HG03432 (cell line): Measurements from ENCODE around the gene FAM83B.
"Not testable (repeated sequence)": the region's sequence is repeated elsewhere in the genome, so short reads cannot be mapped to it uniquely, and the experiment has no call there.

Experiments used
- ATAC-seq: cut with Tn5 transposase; IDR thresholded peaks from one replicate; pipeline ENCODE4 v1.9.1; 2021; ENCODE audit warnings: mild to moderate bottlenecking, moderate library complexity; ENCODE audit not compliant: unreplicated experiment

Gene FAM83B

GRCh38 chr6:54846243-54846856 is at the start of gene FAM83B:
TSS of gene FAM83B (plus strand) at chr6:54846771. CDS start at chr6:54870247, 23,476 bp downstream.
- no peak for ATAC-seq

- not testable (repeated sequence) for ATAC-seq
Observed at GRCh38 chr6:54796918-54797317, 49.7 kb upstream of the FAM83B start.

- no peak for ATAC-seq
Observed at GRCh38 chr6:54800050-54800600, 46.4 kb upstream of the FAM83B start.

- no peak for ATAC-seq
Observed at GRCh38 chr6:54801244-54801643, 45.3 kb upstream of the FAM83B start.

- no peak for ATAC-seq
Observed at GRCh38 chr6:54801669-54802068, 44.9 kb upstream of the FAM83B start.

GRCh38 chr6:54802775-54803634 is 43.6 kb upstream of the FAM83B start:
- no peak for ATAC-seq

- no peak for ATAC-seq
Observed at GRCh38 chr6:54805077-54805476, 41.5 kb upstream of the FAM83B start.

- no peak for ATAC-seq
Observed at GRCh38 chr6:54810147-54810546, 36.4 kb upstream of the FAM83B start.

- ATAC-seq, result no peak
Observed at GRCh38 chr6:54813892-54814291, 32.7 kb upstream of the FAM83B start.

GRCh38 chr6:54817236-54817635 is 29.3 kb upstream of the FAM83B start:
- ATAC-seq, result no peak

- no peak for ATAC-seq
Observed at GRCh38 chr6:54817834-54818233, 28.7 kb upstream of the FAM83B start.

GRCh38 chr6:54824225-54824624 is 22.3 kb upstream of the FAM83B start:
- ATAC-seq, result not testable (repeated sequence)

- no peak for ATAC-seq
Observed at GRCh38 chr6:54827010-54827409, 19.6 kb upstream of the FAM83B start.

- ATAC-seq, result no peak
Observed at GRCh38 chr6:54830216-54830615, 16.4 kb upstream of the FAM83B start.

- no peak for ATAC-seq
Observed at GRCh38 chr6:54835176-54835575, 11.4 kb upstream of the FAM83B start.

- no peak for ATAC-seq
Observed at GRCh38 chr6:54846857-54847674, 495 bp downstream of the FAM83B start.

GRCh38 chr6:54847799-54848597 is 1.4 kb downstream of the FAM83B start:
- no peak for ATAC-seq

GRCh38 chr6:54850114-54850513 is 3.5 kb downstream of the FAM83B start:
- no peak for ATAC-seq

- no peak for ATAC-seq
Observed at GRCh38 chr6:54856129-54856528, 9.6 kb downstream of the FAM83B start.

GRCh38 chr6:54860132-54860531 is 13.6 kb downstream of the FAM83B start:
- ATAC-seq, result no peak
